GM18526 (cell line): ENCODE results near the gene MGST3.

ENCODE experiments used
- POLR2A ChIP-seq: IDR thresholded peaks from 3 replicates; pipeline ENCODE4 v1.6.1; 2011; ENCODE audit not compliant: insufficient read length; ENCODE audit errors: extremely low read depth

MGST3 gene

GRCh38 chr1:165630629-165631341 is at the start of gene MGST3:
Gene MGST3, plus strand, starts transcription at chr1:165631234. Its CDS starts 18,614 bp downstream, at chr1:165649848.
- TF ChIP-seq POLR2A: peak; percentile 58

- no peak for TF ChIP-seq POLR2A
These were observed 49.1 kb upstream of the MGST3 start for GRCh38 chr1:165581926-165582325.

DNA sequence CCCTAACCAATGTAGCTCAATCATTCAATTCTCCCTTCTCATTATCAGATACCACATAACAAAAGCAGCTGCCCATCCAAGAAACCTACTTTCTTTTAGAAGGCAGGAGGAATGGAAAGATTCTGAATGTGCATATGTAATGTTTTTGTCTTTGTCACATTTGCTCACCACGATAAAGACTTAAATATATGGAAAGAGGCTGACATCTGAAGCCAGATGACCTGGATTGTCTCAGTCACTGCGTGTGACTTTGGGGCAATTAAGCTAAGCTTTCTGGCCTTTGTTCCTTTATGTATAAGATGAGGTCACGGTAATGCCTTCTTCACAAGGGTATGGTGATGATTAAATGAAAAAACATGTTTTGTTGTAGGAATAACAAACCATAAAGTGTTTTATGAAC is 44.6 kb upstream of the MGST3 start:
- no peak for TF ChIP-seq POLR2A

- no peak for TF ChIP-seq POLR2A
These were observed 37.9 kb upstream of the MGST3 start for GRCh38 chr1:165592945-165593823.

DNA sequence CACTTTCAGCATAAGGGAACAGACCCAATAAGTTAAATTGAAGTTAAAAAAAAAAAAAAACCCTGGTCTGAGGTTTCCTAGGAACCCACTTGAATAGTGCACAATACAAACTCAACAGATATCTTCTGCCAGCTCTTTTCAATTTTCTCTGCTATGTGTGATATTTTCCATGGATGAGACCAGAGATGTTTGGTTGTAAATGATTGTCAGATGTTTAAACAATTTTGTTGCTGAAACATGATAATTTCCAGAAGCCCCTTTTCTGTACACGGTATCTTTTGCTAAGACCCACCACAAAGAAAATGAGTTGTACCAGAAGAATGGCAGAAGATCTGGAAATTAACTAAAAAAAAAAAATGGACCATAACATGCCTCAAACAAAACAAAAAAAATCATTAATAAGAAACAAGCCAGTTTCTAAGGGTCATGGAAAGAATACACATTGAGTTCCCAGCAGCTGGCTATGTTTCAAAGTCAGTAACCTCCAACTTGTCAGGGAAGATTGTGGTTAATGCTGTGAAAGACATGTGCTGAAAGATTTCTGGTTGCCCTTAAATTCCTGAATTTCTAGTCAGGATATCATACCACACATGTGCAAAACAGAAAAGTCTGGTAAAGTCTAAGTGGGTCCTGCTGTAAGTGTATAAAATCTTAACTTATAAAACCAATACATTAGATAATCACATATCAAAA is 35.6 kb upstream of the MGST3 start:
- TF ChIP-seq POLR2A: no peak

GRCh38 chr1:165597883-165598675 is 33.0 kb upstream of the MGST3 start:
- peak; percentile 44 for TF ChIP-seq POLR2A

GRCh38 chr1:165598676-165599059 is 32.4 kb upstream of the MGST3 start:
- no peak for TF ChIP-seq POLR2A

- TF ChIP-seq POLR2A: no peak
These were observed 30.2 kb upstream of the MGST3 start for GRCh38 chr1:165600793-165601192.

GRCh38 chr1:165603810-165604209 is 27.2 kb upstream of the MGST3 start:
- TF ChIP-seq POLR2A: no peak

- no peak for TF ChIP-seq POLR2A
These were observed 25.8 kb upstream of the MGST3 start for GRCh38 chr1:165605246-165605645.

- no peak for TF ChIP-seq POLR2A
These were observed 20.2 kb upstream of the MGST3 start for GRCh38 chr1:165610866-165611265.

DNA sequence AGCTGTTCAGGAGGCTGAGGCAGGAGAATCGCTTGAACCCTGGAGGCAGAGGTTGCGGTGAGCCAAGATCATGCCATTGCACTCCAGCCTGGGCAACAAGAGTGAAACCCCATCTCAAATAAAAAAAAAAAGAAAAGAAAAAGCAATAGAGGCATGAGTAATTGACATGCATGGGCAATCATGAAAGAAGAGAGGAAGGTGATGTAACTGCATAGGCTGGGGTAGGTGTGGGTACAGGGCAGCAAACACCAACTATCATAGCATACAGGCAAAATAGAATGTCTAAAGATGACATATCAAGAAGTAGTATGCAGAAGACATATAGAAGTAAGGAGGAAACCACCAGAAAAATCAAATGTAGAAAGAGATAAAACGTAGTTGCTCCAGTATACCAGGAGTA is 19.0 kb upstream of the MGST3 start:
- TF ChIP-seq POLR2A: no peak

GRCh38 chr1:165616054-165616612 is 14.9 kb upstream of the MGST3 start:
- no peak for TF ChIP-seq POLR2A

- TF ChIP-seq POLR2A: no peak
These were observed 14.0 kb upstream of the MGST3 start for GRCh38 chr1:165616987-165617546.

DNA sequence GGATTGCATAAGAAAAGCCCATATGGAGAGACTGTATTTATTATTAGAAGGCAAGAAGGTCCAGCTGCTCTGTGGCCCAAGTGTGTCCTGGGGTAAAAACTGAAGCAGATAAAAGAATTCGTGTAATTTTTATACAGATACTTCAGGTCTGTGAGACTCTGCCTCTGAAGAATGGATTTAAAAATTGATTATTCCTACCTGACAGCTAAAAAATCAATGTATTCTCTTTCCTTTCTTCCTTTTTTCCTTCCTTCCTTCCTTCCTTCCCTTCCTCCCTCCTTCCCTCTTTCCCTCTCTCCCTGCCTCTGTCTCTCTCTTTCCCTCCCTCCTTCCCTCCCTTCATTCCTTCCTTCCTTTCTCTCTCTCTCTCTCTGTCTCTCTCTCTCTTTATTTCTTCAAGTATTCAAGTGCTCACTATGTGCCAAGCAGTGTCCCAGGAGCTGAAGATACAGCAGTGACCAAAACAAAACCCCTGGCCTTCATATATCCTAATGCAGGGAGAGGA is 11.3 kb upstream of the MGST3 start:
- TF ChIP-seq POLR2A: no peak

GRCh38 chr1:165623624-165624023 is 7.4 kb upstream of the MGST3 start:
- TF ChIP-seq POLR2A: no peak
